ENCODE data around the gene GDF15. TPM values are rescaled to one million over a fixed set of nuclear protein-coding genes. Genes with fewer than 3 reads are reported as not detected.

GDF15 gene
- total RNA-seq, 2 experiments from 2014 or later, result not detected

DNA sequence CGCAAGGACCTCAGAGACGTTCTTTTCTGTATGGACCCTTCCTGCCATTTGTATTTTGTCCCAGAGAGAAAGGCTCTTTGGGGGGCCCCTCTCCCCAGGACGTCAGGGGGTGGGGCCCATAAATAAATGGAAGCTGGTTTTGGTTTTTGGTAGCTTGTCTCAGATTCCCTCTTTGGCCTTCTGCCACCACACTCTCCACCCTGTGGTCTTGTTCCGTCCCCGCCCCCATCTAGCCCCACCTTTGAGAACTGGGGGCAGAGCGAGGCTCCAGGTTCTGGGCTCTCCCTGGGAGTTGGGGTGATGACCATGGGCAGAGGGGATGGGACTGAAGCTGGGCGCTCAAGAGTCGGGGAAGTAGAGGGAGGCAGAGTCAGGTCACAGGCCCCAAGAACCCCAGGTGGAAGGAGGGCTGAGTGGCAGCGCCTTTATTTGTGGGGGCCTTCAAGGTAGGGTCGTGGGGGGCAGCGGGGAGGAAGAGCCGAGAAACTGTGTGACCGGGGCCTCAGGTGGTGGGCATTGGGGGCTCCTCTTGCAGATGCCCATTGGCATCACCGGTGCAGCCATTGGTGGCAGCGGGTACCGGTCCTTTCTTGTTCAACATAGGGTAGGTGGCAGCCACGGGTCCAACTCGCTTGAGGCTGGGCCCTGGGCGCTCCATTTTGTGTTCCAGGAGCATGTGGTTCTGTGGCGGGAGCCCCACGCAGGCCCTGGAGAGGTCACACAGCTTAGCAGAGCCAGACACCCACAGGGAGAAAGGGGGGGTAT lies 48.6 kb downstream of the GDF15 start:
- Histone ChIP-seq H3K36me3 (ENCODE audit: insufficient read depth, low read length) (no peaks in the 10 kb centered on the region), H3K4me1 (ENCODE audit: insufficient read depth, low read length, poor library complexity, severe bottlenecking) (peaks cover 26% of the 10 kb centered on the region), H3K4me2 (ENCODE audit: low read length) (no peak overlapping the region), H3K9me3 (ENCODE audit: low read length) (no peaks in the 10 kb centered on the region), H4K20me1 (ENCODE audit: insufficient read depth, low read length) (no peaks in the 10 kb centered on the region), H3K9me2 (ENCODE audit: insufficient read depth, low read length) (no peaks in the 10 kb centered on the region), H3K4me3 (ENCODE audit: low read depth, low read length, poor library complexity, severe bottlenecking) (no peak overlapping the region), H3K79me2 (ENCODE audit: insufficient read depth, low read depth, low read length) (no peaks in the 10 kb centered on the region), H2AFZ (ENCODE audit: low read length) (no peak overlapping the region), H3K27ac (ENCODE audit: low read depth, low read length, poor library complexity, severe bottlenecking) (no peak overlapping the region)
- DNase-seq (ENCODE audit: low spot score), result no peak
- no peak for TF ChIP-seq EZH2phosphoT487 (IDR thresholded peaks at IDR 0.05; ENCODE audit: borderline replicate concordance, low read depth, low read length)
- TF ChIP-seq, protein P1, sequence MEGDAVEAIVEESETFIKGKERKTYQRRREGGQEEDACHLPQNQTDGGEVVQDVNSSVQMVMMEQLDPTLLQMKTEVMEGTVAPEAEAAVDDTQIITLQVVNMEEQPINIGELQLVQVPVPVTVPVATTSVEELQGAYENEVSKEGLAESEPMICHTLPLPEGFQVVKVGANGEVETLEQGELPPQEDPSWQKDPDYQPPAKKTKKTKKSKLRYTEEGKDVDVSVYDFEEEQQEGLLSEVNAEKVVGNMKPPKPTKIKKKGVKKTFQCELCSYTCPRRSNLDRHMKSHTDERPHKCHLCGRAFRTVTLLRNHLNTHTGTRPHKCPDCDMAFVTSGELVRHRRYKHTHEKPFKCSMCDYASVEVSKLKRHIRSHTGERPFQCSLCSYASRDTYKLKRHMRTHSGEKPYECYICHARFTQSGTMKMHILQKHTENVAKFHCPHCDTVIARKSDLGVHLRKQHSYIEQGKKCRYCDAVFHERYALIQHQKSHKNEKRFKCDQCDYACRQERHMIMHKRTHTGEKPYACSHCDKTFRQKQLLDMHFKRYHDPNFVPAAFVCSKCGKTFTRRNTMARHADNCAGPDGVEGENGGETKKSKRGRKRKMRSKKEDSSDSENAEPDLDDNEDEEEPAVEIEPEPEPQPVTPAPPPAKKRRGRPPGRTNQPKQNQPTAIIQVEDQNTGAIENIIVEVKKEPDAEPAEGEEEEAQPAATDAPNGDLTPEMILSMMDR (conservative IDR thresholded peaks at IDR 0.05; ENCODE audit: low read length), result no peak
- no TSS peak for BruUV-seq (replicated peaks)
- CTCF ChIA-PET (ENCODE audit: unreplicated experiment), result no interaction called here
- POLR2A ChIA-PET, result no interaction called here
- intact Hi-C loops (cut with micrococcal nuclease; ENCODE audit: unreplicated experiment), result no loop called here

DNA sequence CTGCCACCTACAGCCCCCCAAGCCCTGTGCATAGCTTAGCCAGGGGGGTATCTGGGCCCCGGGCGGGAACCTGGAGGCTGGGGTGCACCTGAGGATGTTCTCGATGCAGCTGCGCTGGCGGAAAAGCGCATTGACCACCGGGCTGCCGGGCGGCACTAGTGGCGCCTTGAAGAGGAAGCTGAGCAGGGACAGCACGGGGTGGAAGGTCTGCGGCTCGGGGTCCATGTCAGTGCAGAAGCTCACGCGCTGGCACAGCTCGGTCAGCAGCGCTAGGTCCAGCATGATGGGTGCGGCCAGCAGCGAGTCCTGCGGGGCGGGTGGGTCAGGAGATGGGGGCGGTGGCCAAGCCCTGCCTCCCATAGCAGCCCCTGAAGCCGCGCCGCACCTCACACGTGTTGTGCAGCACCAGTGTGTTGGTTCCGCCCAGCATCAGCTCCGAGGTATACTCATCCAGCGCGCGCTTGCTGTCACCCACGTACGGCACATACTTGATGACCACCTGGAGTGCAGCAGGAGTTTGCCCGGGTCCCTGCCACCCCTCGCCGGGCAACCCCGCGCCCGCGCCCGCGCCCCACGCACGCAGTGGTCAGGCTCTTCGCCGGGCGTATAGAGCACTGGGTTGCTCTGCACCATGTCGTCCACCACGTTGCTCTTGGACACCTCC lies 49.4 kb downstream of the GDF15 start:
- Histone ChIP-seq H3K4me2 (ENCODE audit: low read length) (no peak overlapping the region), H3K4me1 (ENCODE audit: insufficient read depth, low read length, poor library complexity, severe bottlenecking) (peaks cover 20% of the 10 kb centered on the region), H3K36me3 (ENCODE audit: insufficient read depth, low read length) (no peaks in the 10 kb centered on the region), H2AFZ (ENCODE audit: low read length) (no peak overlapping the region), H3K9me3 (ENCODE audit: low read length) (no peaks in the 10 kb centered on the region), H4K20me1 (ENCODE audit: insufficient read depth, low read length) (no peaks in the 10 kb centered on the region), H3K4me3 (ENCODE audit: low read depth, low read length, poor library complexity, severe bottlenecking) (no peak overlapping the region), H3K79me2 (ENCODE audit: insufficient read depth, low read depth, low read length) (no peaks in the 10 kb centered on the region), H3K27ac (ENCODE audit: low read depth, low read length, poor library complexity, severe bottlenecking) (no peak overlapping the region), H3K9me2 (ENCODE audit: insufficient read depth, low read length) (no peaks in the 10 kb centered on the region)
- TF ChIP-seq, protein P1 (conservative IDR thresholded peaks at IDR 0.05; ENCODE audit: low read length), result no peak
- no peak for TF ChIP-seq EZH2phosphoT487 (IDR thresholded peaks at IDR 0.05; ENCODE audit: borderline replicate concordance, low read depth, low read length)
- intact Hi-C loops (cut with micrococcal nuclease; ENCODE audit: unreplicated experiment), result no loop called here
- CTCF ChIA-PET (ENCODE audit: unreplicated experiment), result no interaction called here
- POLR2A ChIA-PET, result no interaction called here
- no peak for DNase-seq (ENCODE audit: low spot score)
- BruUV-seq (replicated peaks), result no TSS peak

All from OCI-LY7 (cell line).